ENCODE data around the gene NLGN1. TPM values are rescaled to one million over a fixed set of nuclear protein-coding genes. Genes with fewer than 3 reads are reported as not detected.

NLGN1 gene
- total RNA-seq, 1 experiment from 2014 or later, result 5.2 TPM

DNA sequence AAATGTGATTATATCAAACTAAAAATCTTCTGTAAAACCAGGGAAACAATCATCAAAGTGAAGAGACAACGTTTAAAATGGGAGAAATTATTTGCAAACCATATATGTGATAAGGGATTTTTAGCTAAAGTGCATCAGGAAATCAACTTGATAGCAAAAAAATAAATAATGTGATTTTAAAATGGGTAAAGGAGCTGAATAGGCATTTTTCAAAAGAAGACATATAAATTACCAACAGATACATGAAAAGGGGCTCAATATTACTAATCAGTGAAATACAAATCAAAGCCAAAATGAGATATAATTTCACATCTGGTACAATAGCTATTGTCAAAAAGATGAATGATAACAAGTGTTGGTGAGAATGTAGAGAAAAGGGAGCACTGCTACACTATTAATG, 924.0 kb downstream of the NLGN1 start:
- Histone ChIP-seq H2BK20ac (ENCODE audit: low read depth, low read length, poor library complexity, severe bottlenecking) (no peak overlapping the region), H3K56ac (ENCODE audit: insufficient read length, low read depth, low read length) (no peak overlapping the region), H3K27me3 (ENCODE audit: insufficient read depth, low read length) (no peaks in the 10 kb centered on the region), H3K4ac (ENCODE audit: low read depth, low read length) (no peak overlapping the region), H3K27ac (ENCODE audit: insufficient read length, low read depth, low read length) (no peak overlapping the region), H3K79me1 (ENCODE audit: insufficient read depth, low read depth, low read length, poor library complexity, severe bottlenecking) (no peaks in the 10 kb centered on the region), H3K4me1 (ENCODE audit: insufficient read depth, low read length) (no peaks in the 10 kb centered on the region), H2BK12ac (ENCODE audit: insufficient read length, low read depth, low read length) (no peak overlapping the region), H3K23me2 (ENCODE audit: insufficient read length, low read depth, low read length, poor library complexity, severe bottlenecking) (no peaks in the 10 kb centered on the region), H4K91ac (ENCODE audit: insufficient read length, low read depth, low read length) (no peak overlapping the region), H3K4me2 (ENCODE audit: insufficient read depth, insufficient read length, low read length) (no peak overlapping the region), H3K18ac (ENCODE audit: insufficient read length, low read depth, low read length) (no peak overlapping the region), H4K5ac (ENCODE audit: insufficient read length, low read depth, low read length) (no peak overlapping the region), H2BK120ac (ENCODE audit: low read depth, low read length, poor library complexity, severe bottlenecking) (no peak overlapping the region), H3K79me2 (ENCODE audit: insufficient read depth, low read length) (no peaks in the 10 kb centered on the region), H2BK15ac (ENCODE audit: low read depth, low read length) (no peak overlapping the region), H3K9ac (ENCODE audit: extremely low read depth, insufficient read length, low read length) (no peak overlapping the region), H2BK5ac (ENCODE audit: insufficient read length, low read length) (no peak overlapping the region), H3K23ac (ENCODE audit: insufficient read length, low read depth, low read length) (no peak overlapping the region), H4K8ac (replicated peaks; ENCODE audit: insufficient read length, low read depth, low read length) (no peak overlapping the region), H3K14ac (ENCODE audit: insufficient read depth, low read length) (no peak overlapping the region), H2AK5ac (ENCODE audit: insufficient read length, low read length) (no peak overlapping the region), H4K20me1 (ENCODE audit: control insufficient read depth, insufficient read depth, insufficient read length) (no peaks in the 10 kb centered on the region), H2AFZ (ENCODE audit: low read length) (no peak overlapping the region), H3T11ph (ENCODE audit: low read length) (no peak overlapping the region), H3K9me3 (ENCODE audit: control insufficient read depth, low read depth, low read length) (no peaks in the 10 kb centered on the region)
- DNase-seq, result no peak
- Mint-ChIP-seq H3K4me3 (no peak overlapping the region), H3K9me3 (peaks cover 14 to 16% of the 10 kb centered on the region in 2 experiments), H3K36me3 (ENCODE audit: insufficient read depth in 1 of 3, low read depth in 3 of 3) (peaks cover 0 to 18% (median 12%) of the 10 kb centered on the region in 3 experiments; a peak in 6 of 7 replicates), H3K27ac (no peak overlapping the region), H3K27me3 (ENCODE audit: low read depth) (no peaks in the 10 kb centered on the region), H3K4me1 (peaks cover 28 to 32% of the 10 kb centered on the region in 2 experiments)
- TF ChIP-seq, protein P1, sequence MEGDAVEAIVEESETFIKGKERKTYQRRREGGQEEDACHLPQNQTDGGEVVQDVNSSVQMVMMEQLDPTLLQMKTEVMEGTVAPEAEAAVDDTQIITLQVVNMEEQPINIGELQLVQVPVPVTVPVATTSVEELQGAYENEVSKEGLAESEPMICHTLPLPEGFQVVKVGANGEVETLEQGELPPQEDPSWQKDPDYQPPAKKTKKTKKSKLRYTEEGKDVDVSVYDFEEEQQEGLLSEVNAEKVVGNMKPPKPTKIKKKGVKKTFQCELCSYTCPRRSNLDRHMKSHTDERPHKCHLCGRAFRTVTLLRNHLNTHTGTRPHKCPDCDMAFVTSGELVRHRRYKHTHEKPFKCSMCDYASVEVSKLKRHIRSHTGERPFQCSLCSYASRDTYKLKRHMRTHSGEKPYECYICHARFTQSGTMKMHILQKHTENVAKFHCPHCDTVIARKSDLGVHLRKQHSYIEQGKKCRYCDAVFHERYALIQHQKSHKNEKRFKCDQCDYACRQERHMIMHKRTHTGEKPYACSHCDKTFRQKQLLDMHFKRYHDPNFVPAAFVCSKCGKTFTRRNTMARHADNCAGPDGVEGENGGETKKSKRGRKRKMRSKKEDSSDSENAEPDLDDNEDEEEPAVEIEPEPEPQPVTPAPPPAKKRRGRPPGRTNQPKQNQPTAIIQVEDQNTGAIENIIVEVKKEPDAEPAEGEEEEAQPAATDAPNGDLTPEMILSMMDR (conservative IDR thresholded peaks at IDR 0.05), result no peak
- no CpG with 5 or more reads among the region's 1 CpG for WGBS (ENCODE audit: extremely low coverage, insufficient read length, low lambda C conversion rate)

Data from H9 (cell line).